GM19351 (cell line): Measurements from ENCODE around the gene AQP10.
A peak's percentile ranks its signal among the peaks of the same experiment; 100 is the strongest.
"Not testable (repeated sequence)": the region's sequence is repeated elsewhere in the genome, so short reads cannot be mapped to it uniquely, and the experiment has no call there.

ENCODE experiments used
- ATAC-seq: cut with Tn5 transposase; IDR thresholded peaks from one replicate; pipeline ENCODE4 v1.9.1; 2021; ENCODE audit warnings: mild to moderate bottlenecking, moderate library complexity; ENCODE audit not compliant: unreplicated experiment

Gene AQP10, protein sequence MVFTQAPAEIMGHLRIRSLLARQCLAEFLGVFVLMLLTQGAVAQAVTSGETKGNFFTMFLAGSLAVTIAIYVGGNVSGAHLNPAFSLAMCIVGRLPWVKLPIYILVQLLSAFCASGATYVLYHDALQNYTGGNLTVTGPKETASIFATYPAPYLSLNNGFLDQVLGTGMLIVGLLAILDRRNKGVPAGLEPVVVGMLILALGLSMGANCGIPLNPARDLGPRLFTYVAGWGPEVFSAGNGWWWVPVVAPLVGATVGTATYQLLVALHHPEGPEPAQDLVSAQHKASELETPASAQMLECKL

DNA sequence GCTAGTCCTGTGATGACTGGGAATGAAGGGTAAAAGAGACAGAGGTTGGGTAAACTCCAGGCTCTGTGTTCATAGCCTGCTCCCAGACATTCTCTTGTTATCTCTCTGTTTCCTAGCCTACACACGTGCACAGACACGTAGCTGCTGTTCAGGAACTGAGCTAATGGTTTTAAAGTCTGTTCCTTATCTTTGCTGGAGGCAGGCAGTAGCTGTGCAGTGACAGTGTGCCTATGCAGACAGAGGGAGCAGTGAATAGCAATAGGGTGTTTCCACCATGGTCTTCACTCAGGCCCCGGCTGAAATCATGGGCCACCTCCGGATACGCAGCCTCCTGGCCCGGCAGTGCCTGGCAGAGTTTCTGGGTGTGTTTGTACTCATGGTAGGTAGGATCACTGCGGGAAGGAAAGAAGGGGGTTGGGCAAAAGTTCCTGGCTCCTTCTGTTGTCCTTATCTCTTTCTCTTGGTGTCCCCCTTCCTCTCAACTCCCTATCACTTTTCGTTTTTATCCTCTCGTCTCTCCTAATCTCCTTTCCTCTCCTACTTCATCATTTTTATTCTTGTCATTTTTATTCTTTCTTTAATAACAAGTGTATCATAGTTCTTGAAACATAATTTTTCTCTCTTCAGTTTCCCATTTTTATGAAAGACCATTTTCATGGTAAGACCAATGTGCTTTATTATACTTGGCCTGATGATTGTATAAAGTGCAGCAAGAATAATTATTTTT, at the start of gene AQP10:
AQP10 (plus strand) TSS at position 212 of the 727 bp plus-strand sequence; CDS start at position 275, 63 bp downstream.
- ATAC-seq: no peak

DNA sequence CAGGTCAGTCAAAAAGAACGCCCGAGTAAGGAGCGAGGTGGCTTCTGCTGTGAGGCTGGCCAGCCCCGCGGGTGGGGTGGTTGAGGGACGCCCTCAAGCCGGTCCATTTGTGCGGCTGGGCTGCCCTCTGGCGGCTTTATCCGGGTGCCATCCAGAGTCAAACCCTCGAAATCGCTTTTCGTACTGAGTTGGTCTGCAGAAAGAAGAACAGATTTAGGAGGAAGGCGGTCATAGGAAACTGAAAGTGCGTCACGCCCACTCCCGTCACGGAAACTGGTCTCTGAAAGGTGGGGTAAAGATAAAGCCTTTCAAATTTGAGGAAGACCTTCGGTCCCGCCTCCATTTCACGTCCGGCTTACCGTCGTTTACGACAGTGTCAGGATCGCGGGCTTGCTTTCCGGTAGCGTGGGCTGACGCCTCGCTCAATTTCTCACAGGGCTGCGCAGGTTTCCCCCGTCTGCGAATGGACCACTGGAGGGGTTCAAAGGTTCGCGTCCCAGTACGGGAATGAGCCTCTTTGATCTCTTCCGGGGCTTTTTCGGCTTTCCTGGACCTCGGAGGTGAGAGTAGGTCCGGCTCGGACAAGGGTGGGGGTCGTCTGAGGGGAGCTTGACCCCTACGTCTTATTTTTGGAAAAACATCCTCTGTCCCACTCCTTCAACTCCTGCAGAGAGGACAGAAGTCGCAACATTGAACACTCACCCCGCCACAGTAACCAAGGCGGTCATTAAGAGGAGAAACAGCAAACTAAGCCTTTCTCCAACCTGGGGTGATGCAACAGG, 48.5 kb upstream of the AQP10 start, which contains the start of gene HAX1:
HAX1 (plus strand) TSS at position 413 of the 782 bp plus-strand sequence; CDS start at position 508, 95 bp downstream.
- ATAC-seq: peak; percentile 86

DNA sequence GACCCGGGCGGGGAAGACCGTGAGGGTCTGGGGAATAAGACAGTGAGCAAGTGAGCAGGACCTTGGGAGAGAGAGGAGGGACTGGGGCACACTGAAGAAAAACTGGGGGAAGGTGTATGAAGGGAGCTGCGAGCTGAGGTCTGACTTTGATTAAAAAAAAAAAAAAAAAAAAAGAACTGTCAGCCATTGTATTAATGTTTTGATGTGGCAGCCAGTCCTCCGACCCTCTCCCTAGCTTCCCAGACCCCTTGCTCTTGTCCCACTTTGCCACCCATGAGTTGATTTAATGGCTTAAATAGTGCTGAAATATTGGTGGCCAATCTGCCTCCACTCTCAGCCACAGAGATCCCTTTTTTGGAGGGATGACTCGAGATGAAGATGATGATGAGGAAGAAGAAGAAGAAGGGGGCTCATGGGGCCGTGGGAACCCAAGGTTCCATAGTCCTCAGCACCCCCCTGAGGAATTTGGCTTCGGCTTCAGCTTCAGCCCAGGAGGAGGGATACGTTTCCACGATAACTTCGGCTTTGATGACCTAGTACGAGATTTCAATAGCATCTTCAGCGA, 47.8 kb upstream of the AQP10 start:
- ATAC-seq: no peak

DNA sequence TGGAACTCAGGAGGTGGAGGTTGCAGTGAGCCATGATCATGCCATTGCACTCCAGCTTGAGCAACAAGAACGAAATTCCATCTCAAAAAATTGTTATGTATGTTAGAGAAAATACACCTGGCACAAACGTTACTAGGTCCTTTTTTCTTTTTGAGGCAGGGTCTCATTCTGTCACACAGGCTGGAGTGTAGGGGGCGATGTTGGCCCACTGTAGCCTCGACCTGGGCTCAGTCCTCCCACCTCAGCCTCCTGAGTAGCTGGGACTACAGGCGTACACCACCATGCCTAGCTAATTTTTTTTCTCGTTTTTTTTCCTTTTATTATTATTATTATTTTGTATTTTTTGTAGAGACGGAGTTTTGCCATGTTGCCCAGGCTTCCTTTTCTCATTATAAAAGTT, 44.1 kb upstream of the AQP10 start:
- no peak for ATAC-seq

DNA sequence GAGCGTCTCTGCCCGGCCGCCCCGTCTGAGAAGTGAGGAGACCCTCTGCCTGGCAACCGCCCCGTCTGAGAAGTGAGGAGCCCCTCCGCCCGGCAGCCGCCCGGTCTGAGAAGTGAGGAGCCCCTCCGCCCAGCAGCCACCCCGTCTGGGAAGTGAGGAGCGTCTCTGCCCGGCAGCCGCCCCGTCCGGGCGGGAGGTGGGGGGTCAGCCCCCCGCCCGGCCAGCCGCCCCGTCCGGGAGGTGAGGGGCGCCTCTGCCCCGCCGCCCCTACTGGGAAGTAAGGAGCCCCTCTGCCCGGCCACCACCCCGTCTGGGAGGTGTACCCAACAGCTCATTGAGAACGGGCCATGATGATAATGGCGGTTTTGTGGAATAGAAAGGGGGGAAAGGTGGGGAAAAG, 33.3 kb upstream of the AQP10 start:
- ATAC-seq: not testable (repeated sequence)

DNA sequence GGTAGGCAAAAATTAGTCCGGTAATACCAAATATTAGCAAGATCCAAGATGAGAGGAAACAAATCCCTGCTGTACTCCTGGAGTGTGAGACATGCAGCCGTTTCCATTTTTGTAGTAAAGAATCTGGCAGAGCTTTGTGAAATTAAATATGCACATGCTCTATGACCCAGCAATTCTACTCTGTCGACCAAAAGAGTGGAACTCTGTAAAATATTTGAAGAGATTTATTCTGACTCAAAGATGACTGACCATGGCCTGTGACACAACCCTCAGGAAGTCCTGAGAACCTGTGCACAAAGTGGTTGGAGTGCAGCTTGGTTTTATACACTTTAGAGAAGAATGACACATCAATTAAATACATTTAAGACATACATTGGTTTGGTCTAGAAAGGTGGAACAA, 32.2 kb upstream of the AQP10 start:
- no peak for ATAC-seq

DNA sequence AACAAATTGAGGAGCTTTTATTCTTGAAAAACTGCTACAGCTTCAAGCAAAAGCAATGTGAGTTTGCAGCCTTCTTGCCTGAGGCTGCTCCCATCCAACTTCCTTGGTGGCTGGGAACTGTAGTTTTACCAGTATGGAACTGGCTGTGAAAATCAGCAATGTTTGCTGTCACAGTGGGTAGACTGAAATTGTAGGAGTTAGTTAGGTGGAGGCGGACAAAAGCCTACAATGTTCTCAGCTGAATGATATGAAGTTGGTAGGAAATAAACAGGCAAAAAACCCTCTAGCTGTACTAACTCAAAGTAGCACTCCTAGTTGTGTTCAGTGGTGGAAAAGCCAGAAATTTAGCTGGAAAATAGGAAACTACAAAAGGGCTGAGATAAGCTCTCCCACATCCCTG, 30.0 kb upstream of the AQP10 start:
- no peak for ATAC-seq

DNA sequence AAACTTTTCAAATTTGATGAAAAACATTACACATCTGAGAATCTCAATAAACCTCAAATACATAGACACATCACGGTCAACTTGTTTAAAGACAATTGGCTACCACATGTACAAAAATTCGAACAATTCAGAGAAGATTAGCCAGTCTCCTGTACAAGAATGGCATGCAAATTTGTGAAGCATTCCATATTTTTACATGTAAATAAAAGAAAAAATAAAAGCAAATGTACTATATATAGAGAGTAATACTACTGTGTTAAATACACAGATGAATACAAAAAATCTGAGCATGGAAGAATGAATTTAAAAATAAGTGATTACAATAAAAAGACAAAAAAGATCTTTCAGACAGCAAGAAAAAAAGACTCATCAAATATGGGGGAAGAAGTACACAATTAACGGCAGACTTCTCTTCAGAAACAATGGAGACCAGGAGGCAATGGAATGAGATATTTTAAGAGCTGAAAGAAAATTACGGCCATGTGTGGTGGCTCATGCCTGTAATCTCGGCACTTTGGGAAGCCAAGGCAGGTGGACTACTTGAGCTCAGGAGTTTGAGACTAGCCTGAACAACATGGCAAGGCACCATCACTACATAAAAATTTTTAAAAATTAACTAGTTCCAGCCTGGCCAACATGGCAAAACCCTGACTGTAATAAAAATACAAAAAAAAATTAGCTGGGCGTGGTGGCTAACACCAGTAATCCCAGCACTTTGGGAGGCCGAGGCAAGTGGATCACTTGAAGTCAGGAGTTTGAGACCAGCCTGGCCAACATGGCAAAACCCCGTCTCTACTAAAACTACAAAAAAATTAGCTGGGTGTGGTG, 25.3 kb upstream of the AQP10 start:
- no peak for ATAC-seq

DNA sequence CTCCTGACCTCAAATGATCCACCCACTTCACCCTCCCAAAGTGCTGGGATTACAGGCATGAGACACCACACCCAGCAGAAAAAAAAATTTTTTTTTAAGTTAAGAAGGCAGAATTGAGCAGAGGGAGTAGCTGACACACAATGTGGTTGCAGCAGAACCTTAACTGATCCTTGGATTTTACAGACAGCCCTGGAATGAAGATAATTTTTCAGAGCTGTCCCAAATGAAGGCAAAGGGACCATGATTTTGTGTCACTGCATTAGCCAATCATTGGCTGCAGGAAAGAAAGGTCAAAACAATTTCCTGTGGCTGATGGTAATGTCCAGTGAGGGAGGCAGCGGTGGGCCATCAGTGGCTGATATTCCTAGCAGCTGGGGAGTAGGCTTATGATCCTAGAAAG, 19.3 kb upstream of the AQP10 start:
- ATAC-seq: no peak

DNA sequence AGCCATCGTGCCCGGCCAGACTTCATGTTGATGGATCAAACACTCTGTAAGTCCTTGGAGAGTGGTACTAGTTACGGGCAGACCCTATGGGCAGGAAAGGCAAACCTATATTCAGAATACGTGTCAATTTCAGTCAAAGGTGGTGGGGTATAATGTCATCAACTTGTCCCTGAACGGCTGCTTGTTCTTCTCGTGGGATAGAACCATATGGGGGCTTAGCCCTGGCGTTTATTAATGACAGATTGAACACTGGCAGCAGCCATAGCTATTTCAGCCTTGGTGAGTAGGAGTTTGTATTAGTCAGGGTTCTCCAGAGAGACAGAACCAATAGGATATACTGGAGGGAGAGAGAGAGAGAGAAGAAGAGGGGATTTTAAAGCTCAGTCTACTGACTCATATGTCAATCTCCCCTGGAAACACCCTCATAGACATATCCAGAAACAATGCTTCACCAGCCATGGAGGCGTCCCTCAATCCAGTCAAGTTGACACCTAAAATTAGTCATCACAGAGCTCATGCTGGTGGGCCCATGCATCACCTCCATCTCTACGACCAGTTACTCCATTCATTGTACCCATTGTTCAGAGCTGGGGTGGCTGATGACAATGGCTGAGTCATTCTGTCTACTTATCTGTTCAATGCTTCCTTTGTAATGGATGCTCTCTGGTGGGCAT, 16.1 kb upstream of the AQP10 start:
- no peak for ATAC-seq

DNA sequence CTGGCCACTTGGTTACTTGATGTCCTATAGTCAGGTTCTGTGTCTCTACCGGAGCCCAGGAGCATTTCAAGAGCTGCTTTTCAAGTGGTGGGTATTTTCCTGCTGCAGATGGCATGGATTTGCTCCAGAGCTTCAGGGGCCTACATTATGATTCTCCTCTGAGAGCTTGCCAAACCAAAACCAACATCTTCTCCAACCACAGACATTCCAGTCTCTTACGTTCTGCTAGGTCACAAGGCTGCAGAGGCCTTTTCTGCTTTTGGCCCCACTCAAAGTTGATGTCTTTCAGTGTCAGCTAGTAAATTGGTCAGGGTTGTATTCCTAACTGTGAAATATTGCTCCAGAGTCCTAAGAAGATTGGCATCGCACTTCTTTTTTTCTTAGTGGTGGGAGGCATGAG, 14.7 kb upstream of the AQP10 start:
- no peak for ATAC-seq

DNA sequence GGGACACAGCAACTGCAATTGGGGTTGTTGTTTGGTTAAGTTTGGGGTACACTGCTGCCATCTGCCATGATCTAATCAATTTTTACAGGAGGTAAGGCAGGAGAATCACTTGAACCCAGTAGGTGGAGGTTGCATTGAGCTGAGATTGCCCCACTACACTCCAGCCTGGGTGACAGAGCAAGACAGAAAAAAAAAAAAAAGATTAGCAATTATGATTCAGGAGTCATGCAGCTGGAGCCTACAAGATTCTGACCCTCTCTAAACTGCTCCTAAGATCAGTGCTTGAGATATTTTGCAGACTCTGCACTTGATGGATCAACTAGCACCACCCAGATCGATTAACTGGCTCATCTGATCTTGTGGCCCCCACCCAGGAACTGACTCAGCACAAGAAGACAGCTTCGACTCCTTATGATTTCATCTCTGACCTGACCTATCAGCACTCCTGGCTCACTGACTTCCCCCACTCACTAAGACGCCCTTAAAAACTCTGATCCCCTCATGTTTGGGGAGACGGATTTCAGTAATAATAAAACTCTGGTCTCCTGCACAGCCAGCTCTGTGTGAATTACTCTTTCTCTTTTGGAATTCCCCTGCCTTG, 13.1 kb upstream of the AQP10 start:
- not testable (repeated sequence) for ATAC-seq

DNA sequence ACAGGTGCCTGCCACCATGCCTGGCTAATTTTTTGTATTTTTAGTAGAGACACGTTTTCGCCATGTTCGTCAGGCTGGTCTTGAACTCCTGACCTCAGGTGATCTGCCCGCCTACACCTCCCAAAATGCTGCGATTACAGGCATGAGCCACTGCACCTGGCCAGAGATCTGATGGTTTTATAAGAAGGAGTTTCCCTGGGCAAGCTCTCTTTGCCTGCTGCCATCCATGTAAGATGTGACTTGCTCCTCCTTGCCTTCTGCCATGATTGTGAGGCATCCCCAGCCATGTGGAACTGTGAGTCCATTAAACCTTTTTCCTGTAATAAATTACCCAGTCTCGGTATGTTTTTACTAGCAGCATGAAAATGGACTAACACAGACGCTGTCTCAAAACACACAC, 11.8 kb upstream of the AQP10 start:
- ATAC-seq: not testable (repeated sequence)

DNA sequence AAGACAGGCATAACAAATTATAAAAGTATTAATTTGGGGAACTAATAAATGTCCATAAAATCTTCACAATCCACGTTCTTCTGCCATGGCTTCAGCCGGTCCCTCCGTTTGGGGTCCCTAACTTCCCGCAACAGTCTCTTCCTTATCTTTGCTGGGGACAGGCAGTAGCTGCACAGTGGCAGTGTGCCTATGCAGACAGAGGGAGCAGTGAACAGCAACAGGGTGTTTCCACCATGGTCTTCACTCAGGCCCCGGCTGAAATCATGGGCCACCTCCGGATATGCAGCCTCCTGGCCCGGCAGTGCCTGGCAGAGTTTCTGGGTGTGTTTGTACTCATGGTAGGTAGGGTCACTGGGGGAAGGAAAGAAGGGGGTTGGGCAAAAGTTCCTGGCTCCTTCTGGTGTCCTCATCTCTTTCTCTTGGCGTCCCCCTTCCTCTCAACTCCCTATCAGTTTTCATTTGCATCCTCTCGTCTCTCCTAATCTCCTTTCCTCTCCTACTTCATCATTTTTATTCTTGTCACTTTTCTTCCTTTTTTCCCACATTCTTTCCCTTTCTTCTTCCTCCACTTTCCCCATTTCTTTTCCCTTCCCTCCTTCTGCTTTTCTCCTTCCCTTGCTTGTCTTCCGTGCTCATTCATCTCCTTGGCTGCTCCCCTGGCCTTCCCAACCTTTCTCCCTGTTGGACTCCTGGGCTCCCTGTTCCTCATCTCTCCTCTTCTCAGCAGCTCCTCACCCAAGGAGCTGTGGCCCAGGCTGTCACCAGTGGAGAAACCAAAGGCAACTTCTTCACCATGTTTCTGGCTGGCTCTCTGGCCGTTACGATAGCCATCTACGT, 8.4 kb upstream of the AQP10 start:
- ATAC-seq: not testable (repeated sequence)

DNA sequence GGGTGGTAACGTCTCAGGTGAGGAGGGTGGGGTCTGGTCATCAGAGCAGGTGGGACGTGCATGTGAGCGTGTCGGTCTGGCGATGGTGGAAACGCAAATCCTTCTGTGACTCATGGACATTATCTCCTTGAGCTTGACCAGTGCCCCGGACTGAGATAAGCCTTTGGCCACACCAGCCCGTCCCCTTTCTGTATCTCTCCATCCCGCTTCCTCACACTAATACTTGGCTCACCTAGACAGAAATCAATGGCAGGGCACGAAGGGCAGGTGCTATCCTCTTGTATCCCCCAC, 7.9 kb upstream of the AQP10 start:
- ATAC-seq: no peak

DNA sequence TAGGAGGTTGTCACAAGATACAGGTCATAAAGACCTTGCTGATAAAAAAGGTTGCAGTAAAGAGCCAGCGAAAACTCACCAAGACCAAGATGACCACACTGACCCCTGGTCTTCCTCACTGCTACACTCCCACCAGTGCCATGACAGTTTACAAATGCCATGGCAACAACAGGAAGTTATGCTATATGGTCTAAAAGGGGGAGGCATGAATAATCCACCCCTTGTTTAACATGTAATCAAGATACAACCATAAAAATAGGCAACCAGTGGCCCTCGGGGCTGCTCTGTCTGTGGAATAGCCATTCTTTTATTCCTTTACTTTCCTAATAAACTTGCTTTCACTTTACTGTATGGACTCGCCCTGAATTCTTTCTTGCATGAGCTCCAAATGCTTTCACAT, 6.7 kb upstream of the AQP10 start:
- ATAC-seq: not testable (repeated sequence)

DNA sequence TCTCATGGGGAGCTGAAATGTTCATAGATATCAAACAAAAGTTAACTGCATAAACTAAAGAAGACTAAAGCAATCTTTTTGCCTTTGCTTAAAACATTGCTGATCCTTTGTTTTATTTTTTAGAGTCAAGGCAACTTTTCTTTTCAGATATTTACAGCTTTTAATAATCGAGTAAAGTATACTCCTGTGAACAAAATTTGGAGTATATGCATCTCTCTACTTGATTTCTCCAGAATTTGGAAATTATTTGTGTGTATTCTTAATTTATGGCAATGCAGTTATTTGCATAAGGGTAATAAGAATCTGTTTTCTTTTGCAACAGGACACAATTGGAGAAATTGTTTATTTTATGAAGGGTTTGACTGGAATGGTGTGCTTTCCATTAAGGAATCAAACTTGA, 4.2 kb upstream of the AQP10 start:
- ATAC-seq: no peak

DNA sequence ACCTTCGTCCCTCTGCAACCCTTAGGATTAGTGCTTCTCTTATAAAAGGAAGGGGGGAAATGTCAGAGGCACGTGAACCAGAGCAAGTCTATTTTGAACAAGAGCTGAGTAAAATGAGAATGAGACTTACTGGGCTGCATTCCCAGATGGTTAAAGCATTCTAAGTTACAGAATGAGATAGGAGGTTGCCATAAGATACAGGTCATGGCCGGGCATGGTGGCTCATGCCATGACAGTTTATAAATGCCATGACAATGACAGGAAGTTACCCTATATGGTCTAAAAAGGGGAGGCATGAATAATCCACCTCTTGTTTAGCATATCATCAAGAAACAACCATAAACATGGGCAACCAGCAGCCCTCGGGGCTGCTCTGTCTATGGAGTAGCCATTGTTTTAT, 2.5 kb upstream of the AQP10 start:
- ATAC-seq: no peak

DNA sequence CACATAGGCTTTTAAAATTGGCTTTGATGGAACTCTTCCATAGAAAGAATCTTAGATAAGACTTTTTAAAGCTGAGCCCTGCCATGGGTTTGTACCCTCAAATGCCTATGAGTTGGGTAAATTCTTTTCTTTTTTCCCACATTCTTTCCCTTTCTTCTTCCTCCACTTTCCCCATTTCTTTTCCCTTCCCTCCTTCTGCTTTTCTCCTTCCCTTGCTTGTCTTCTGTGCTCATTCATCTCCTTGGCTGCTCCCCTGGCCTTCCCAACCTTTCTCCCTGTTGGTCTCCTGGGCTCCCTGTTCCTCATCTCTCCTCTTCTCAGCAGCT, 679 bp downstream of the AQP10 start:
- ATAC-seq: not testable (repeated sequence)
